HG03159 (cell line): Measurements from ENCODE around the gene RUBCN.
"Not testable (repeated sequence)": the region's sequence is repeated elsewhere in the genome, so short reads cannot be mapped to it uniquely, and the experiment has no call there.

Experiments used
- ATAC-seq: cut with Tn5 transposase; IDR thresholded peaks from one replicate; pipeline ENCODE4 v1.9.1; 2021; ENCODE audit warnings: mild to moderate bottlenecking, moderate library complexity; ENCODE audit not compliant: unreplicated experiment

RUBCN gene

GRCh38 chr3:197659701-197660100 is 77.0 kb downstream of the RUBCN start:
- ATAC-seq, result not testable (repeated sequence)

- peak; percentile 46 for ATAC-seq
Measured at GRCh38 chr3:197659144-197659543, 77.6 kb downstream of the RUBCN start.

- ATAC-seq, result not testable (repeated sequence)
Measured at GRCh38 chr3:197658706-197659105, 78.0 kb downstream of the RUBCN start.

DNA sequence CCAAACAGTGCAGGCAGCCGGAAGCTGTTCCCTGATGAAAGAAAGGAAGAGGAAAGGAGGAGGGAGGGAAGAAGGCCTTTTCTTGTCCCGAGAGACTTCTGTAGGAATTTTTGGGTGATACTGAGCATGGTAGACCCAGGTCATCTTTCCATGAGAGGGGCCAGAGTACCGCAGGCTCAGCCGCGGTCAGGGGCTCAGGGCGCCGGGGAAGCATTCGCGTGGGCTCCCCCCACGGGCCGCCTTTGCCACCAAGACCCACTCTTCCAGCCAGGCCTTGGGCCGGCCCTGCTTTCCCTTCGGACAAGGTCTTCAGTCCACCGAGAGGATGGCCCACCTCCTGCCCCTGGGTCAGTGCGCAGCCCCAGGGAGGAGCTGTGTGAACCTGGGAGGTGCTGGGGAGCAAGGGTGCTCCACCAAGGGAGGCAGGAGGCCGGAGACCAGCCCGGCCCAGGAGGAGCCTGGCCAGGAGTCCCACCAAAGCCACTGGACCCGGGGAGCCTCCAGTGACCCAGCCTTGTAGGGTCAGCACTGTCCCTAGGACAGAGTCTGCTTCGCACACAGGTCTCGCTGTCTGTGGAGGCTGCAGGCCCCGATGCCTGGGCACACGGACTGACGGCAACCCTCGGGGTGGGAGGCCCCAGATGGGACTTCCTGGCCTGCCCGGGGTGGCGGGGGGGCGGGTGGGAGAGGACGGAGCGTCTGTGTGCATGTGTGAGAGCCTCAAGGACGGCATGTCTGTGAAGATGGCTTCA is 79.0 kb downstream of the RUBCN start:
- ATAC-seq, result not testable (repeated sequence)

DNA sequence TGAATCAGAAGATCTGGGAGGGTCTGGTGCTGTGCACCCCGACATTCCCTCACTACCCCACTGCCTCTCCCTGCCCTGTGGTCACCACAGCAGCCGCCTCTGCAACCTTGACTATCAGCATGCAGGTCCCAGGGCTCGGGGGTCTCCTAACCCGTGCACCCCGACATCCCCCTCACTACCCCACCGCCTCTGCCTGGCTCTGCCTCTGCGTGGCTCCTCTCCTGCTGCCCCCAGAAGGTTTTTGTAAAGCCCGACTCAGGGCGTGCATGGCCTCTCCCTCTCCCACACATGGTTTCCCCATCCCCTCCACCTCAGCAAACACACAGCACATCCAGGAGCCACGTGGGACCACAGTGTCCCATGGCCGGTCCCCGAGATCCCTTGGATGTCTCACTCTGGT is 79.7 kb downstream of the RUBCN start:
- ATAC-seq, result not testable (repeated sequence)

DNA sequence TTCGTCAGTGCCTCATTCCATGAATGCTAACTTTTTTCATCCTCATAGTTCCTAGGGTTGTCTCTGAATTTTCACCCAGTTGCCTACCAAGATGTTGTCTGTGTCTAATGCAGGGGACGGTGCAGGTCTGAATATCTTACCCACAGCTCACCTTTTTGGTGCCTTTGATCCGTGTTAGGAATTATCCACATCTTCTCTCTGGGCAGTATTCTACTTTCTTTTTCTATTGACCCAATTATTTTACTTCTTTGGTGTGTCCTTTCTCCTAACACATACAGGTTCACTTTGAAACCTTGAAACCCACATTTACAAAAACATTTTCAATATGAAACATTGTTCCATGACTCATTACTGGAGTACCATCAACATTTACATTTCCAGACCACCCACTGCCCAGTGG is 80.6 kb downstream of the RUBCN start:
- not testable (repeated sequence) for ATAC-seq

GRCh38 chr3:197654998-197655330 is 81.7 kb downstream of the RUBCN start:
- ATAC-seq, result peak; percentile 29

DNA sequence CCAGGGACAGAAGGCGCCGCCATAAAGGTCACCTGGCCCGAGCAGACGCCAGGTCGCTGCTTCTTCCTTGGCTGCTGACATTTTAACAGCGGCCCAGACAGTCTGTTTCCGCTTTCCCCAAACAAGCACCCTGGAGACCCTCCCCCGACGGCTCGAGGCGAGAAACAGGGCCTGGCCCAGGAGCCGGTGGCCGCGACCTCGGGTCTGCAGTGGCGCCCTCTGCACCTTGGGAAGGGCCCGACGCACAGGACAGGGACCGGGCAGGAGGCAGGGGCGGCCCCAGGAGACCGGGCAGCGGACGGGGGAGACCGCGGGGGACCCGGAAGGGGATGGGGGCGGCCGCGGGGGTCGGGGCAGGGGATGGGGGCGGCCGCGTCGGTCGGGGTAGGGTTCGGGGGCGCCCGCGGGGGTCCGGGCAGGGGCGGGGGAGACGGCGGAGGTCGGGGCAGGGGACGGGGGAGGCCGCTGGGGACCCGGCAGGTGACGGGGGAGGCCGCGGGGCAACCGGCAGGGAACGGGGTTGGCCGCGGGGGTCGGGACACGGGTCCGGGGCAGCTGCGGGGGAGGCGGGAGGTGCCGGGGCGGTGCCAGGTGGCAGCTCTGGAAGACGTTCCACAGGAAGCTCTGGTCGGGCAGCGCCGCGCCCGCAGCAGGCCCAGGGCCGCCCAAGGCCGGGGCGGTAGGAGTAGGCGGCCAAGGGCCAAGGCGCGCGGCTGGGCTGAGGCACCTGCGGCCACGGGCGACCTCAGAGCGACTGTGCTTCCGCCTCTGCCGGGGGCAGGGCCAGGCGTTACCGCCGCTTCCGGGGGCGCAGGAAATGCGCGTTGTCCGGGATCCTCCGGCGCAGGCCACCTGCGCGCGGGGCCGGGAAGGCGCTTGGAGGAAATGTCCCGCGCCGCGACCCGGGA is 82.4 kb downstream of the RUBCN start:
- peak; percentile 91 for ATAC-seq

DNA sequence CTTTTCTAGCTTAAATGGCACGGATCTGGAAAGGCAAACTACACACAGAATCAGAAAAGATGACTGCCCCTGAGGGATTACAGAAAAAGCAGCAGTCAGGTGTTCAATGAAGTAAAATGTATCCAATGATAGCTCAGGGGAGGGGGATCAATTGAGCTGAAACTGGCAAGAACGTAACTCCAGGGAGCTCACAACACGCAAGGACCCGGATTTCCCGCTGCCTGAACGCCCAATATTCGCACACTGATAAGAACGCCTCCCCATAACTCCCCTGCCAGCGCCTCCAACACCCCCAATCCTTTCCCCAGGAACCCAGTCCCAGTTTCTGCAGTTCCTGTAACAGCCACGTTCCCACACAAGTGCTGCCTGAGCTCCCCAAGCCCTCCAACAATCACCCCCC is 83.8 kb downstream of the RUBCN start:
- ATAC-seq, result not testable (repeated sequence)

DNA sequence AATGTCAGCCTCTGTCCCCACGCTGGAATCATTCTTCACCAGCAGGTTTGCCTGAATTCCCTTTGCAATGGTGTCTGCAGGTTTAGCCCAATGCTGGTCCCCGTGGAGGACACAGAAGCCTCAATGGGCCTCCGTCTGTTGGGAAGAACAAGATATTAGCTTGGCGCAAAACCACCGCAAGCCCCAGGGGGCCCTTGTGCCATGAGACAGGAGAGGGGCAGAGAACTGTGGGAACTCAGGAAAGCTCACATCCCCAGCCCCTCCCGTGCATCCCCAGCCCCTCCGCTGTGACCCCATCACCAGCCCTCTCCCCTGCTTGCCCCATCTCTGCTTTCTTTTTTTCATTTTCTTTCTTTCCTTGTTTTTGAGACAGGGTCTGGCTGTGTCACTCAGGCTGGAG is 89.1 kb downstream of the RUBCN start:
- ATAC-seq, result not testable (repeated sequence)

DNA sequence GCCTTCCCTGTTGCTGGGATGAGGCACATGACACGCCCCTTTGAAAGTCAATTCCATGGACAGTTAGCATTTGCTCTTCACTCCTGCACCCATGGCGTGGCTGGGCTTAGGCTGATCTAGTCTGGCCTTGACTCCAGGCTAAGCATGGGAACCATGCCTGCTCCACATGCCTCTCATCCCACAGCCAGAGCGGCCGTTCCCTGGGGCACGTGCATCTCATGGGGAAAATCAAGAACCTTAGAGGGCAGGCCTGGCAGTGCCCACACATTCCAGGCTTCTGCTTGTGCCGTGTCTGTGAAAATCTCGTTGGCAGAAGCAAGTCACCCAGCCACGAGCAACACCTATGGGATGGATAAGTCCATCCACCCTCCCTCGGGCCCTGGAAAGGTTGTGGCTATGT is 89.5 kb downstream of the RUBCN start:
- not testable (repeated sequence) for ATAC-seq

GRCh38 chr3:197646294-197646693 is 90.4 kb downstream of the RUBCN start:
- ATAC-seq, result not testable (repeated sequence)

DNA sequence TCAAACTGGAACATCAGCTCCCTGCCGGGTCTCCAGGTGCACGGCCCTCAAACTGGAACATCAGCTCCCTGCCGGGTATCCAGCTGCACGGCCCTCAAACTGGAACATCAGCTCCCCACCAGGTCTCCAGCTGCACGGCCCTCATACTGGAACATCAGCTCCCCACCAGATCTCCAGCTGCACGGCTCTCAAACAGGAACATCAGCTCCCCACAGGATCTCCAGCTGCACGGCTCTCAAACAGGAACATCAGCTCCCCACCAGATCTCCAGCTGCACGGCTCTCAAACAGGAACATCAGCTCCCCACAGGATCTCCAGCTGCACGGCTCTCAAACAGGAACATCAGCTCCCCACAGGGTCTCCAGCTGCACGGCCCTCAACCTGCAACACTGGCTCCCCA is 99.1 kb downstream of the RUBCN start:
- ATAC-seq, result not testable (repeated sequence)

- not testable (repeated sequence) for ATAC-seq
Measured at GRCh38 chr3:197631989-197632388, 104.7 kb downstream of the RUBCN start.

DNA sequence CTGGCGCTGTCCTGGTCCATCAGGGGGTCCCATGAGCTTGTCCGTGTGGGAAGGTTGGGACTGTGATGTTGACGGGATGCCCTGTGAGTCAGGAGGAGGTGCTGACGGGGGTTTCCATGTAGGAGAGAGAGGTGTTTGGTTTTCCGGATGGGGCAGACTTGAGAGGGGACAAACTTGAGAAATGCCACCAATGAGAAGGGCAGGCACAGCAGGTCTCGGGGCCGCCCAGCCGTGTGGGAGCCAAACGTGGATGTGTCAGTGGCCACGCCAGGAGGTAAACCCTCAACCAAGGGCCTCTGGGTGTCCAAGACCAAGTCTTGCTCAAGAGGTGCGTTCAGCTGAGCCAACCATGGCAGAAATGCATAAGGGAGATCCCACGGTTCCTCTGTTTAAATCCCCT is 105.9 kb downstream of the RUBCN start:
- ATAC-seq, result not testable (repeated sequence)

GRCh38 chr3:197629286-197629685 is 107.4 kb downstream of the RUBCN start:
- not testable (repeated sequence) for ATAC-seq

DNA sequence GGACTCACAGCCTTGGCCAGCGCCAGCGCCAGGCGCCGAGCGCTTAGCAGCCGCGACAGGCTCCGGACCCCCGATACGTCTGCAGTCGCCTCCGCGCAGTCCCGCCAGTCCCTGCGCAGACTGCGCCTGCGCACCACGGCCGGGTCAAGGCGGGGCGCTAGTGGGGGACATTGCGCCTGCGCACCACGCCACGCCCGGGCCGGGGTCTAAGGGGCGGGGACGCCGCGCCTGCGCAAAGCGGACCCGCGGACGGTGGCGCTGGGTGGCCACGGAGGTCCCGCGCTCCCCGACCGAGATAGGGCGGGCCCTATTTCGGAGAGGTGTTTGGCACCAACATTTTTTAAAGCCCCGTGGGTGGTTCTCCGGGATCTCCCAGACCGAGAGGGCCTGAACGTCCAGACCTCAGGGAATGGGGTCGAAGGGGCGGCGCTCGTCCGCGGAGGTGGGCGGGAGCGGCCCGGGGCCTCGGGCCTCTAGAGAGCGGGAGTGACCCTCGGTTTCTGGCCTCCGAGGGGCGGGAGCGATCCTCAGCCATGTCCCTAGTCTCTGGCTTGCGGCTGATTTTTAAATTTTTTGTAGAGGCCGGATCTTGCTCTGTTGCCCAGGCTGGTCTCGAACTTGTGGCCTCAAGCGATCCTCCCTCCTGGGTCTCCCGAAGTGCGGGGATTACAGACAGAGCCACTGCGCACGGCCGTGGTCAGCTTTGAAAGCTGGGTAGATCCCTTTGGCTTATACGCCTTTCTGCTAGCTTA is 108.8 kb downstream of the RUBCN start:
- peak; percentile 85 for ATAC-seq

DNA sequence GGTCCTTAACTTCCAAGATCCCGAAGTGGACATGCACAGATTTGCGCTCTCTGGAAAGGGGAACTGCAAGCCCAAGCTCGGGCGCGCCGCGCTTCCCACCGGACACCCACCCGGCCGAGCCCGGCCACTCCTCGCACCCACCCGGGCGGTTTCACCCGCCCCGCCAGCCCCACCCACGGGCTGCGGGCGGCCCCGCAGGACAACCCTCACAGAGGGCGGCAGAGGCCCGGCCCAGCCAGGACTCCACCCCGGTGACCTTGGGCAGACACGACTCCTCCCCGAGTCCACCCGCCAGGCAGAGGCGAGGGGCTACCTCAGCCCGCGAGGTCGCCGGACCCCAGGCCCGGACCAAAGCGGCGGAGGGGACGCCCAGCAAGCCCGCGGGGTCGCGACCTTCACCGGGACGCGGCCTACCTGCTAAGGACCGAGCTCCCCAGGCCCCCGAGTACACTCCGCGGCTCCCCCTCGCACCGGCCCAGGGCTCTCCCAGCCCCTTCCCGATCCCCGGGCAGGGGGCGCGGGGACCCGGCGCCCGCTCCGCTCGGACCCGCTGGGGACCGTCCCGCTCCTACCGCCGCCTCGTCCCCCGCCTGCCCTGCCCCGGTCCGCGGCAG is 109.4 kb downstream of the RUBCN start:
- peak; percentile 49 for ATAC-seq

GRCh38 chr3:197626404-197627157 is 110.1 kb downstream of the RUBCN start:
- ATAC-seq, result not testable (repeated sequence)

GRCh38 chr3:197621478-197621877 is 115.2 kb downstream of the RUBCN start:
- ATAC-seq, result not testable (repeated sequence)
